ENCODE data around the gene NUP155.
"Not testable (repeated sequence)": the region's sequence is repeated elsewhere in the genome, so short reads cannot be mapped to it uniquely, and the experiment has no call there.

Gene NUP155

GRCh38 chr5:37375091-37375490 is 4.2 kb upstream of the NUP155 start:
- no peak overlapping the region for H3K9ac ChIP-seq (ENCODE audit: insufficient read length)
- H3K4me3 ChIP-seq: no peak overlapping the region
- H3K9me3 ChIP-seq (ENCODE audit: low read depth, low read length): no peaks in the 10 kb centered on the region
- no peak overlapping the region for H3K27ac ChIP-seq
- H3K36me3 ChIP-seq (ENCODE audit: insufficient read depth, low read length): no peaks in the 10 kb centered on the region
- DNase-seq (ENCODE audit: low read depth, low spot score): no peak
- no peak for TF ChIP-seq FOXP2 (optimal IDR thresholded peaks at IDR 0.05; ENCODE audit: control extremely low read depth, extremely low read length, insufficient read depth)
- TF ChIP-seq POLR2AphosphoS5 (IDR thresholded peaks at IDR 0.05; ENCODE audit: borderline replicate concordance, low read depth, low read length): no peak
- no peak for TF ChIP-seq EZH2 (IDR thresholded peaks at IDR 0.05)

DNA sequence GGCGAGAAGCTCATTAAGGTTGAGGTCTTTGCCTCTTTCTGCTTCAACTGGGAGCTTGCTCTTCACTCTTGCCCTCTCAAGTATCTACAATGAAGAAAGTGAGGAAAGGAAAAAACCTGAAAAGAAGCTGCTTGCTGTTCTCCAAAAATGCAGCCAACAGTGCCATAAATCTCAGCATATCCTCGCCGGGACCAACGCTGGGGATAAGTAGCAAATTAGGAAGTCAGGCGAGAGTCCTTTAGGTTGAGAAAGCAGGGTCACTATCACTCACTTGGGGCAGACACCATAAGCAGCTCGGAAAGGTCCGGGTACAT is 399 bp downstream of the NUP155 start:
- Histone ChIP-seq H3K9ac (ENCODE audit: insufficient read length) (peak overlapping the region; percentile 99), H3K27ac (peak overlapping the region; percentile 85), H3K9me3 (ENCODE audit: low read depth, low read length) (no peaks in the 10 kb centered on the region), H3K36me3 (ENCODE audit: insufficient read depth, low read length) (peaks cover 24% of the 10 kb centered on the region), H3K4me3 (peak overlapping the region; percentile 99)
- TF ChIP-seq FOXP2 (optimal IDR thresholded peaks at IDR 0.05; ENCODE audit: control extremely low read depth, extremely low read length, insufficient read depth) (no peak), POLR2AphosphoS5 (IDR thresholded peaks at IDR 0.05; ENCODE audit: borderline replicate concordance, low read depth, low read length) (no peak), EZH2 (IDR thresholded peaks at IDR 0.05) (no peak)
- DNase-seq (ENCODE audit: low read depth, low spot score): no peak

- no peaks in the 10 kb centered on the region for H3K9me3 ChIP-seq (ENCODE audit: low read depth, low read length)
- DNase-seq (ENCODE audit: low read depth, low spot score): no peak
- peaks cover 70% of the 10 kb centered on the region for H3K36me3 ChIP-seq (ENCODE audit: insufficient read depth, low read length)
Observed at GRCh38 chr5:37355161-37355560, 15.7 kb downstream of the NUP155 start.

DNA sequence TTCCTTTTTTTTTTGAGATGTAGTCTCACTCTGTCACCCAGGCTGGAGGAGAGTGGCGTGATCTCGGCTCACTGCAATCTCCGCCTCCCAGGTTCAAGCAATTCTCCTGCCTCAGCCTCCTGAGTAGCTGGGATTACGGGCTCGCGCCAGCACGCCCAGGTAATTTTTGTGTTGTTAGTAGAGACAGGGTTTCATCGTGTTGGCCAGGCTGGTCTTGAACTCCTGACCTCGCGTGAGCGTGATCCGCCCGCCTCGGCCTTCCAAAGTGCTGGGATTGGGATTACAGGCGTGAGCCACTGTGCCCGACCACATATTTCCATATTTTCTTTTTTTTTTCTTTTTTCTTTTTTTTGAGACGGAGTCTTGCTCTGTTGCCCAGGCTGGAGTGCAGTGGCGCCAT is 28.2 kb downstream of the NUP155 start:
- peaks cover 75% of the 10 kb centered on the region for H3K36me3 ChIP-seq (ENCODE audit: insufficient read depth, low read length)

More at GRCh38 chr5:37355161-37355560, 15.7 kb downstream of the NUP155 start:
- Histone ChIP-seq H3K9ac (ENCODE audit: insufficient read length) (no peak overlapping the region), H3K27ac (no peak overlapping the region), H3K4me3 (no peak overlapping the region)
- no peak for TF ChIP-seq POLR2AphosphoS5 (IDR thresholded peaks at IDR 0.05; ENCODE audit: borderline replicate concordance, low read depth, low read length)
- no peak for TF ChIP-seq FOXP2 (optimal IDR thresholded peaks at IDR 0.05; ENCODE audit: control extremely low read depth, extremely low read length, insufficient read depth)
- TF ChIP-seq EZH2 (IDR thresholded peaks at IDR 0.05): no peak

DNA sequence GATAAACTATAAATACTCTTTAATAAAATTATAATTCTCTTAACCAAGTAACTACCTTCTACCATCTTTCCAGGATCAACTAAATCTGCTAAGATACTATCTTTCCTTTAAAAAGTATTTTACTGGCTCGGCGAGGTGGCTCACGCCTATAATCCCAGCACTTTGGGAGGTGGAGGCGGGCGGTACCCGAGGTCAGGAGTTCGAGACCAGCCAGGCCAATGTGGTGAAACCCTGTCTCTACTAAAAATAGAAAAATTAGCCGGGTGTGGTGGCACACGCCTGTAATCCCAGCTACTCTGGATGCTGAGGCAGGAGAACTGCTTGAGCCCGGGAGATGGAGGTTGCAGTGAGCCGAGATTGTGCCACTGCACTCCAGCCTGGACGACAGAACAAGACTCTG is 36.2 kb downstream of the NUP155 start:
- H3K9me3 ChIP-seq (ENCODE audit: low read depth, low read length); H3K27ac ChIP-seq; H3K4me3 ChIP-seq; DNase-seq (ENCODE audit: low read depth, low spot score); H3K9ac ChIP-seq (ENCODE audit: insufficient read length): not testable (repeated sequence)
- peaks cover 75% of the 10 kb centered on the region for H3K36me3 ChIP-seq (ENCODE audit: insufficient read depth, low read length)

More for the DNA sequence above, 28.2 kb downstream of the NUP155 start:
- H3K9me3 ChIP-seq (ENCODE audit: low read depth, low read length); H3K4me3 ChIP-seq; H3K27ac ChIP-seq; H3K9ac ChIP-seq (ENCODE audit: insufficient read length); DNase-seq (ENCODE audit: low read depth, low spot score): not testable (repeated sequence)

DNA sequence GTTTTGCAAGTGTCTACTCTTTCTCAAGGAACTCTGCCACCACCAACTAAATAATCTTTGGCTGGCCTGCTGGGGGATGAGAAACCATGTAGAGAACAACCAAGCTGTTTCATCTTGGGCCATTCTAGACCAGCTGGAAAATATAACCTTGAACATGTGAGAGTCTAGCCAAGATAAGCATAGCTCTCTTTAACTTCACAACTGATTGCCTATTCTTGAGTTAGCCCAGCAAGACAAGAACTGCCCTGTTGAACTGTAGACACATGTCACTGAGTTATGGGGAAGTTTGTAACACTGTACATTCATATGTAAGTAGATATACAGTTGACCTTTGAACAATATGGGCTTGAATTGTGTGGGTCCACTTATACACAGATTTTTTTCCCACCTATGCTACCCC is 44.4 kb downstream of the NUP155 start:
- H3K36me3 ChIP-seq (ENCODE audit: insufficient read depth, low read length): peaks cover 90% of the 10 kb centered on the region
- no peak for DNase-seq (ENCODE audit: low read depth, low spot score)
- no peak overlapping the region for H3K9ac ChIP-seq (ENCODE audit: insufficient read length)

DNA sequence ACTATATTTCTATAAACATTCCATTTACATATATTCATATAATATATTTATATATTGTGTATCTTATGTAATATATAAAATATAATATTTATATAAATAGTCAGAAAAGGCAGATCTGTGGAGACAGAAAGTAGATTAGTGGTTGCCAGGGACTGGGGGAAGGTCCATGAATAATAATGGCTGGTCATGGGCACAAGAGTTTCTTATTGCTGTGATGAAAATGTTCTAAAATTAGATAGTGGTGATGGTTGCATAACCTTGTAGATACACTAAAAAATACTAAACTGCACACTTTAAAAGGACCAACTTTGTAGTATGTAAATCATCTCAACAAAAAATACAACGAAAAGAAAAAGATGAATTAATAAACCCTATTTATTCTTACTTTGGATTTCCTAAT is 47.3 kb downstream of the NUP155 start:
- no peak overlapping the region for H3K4me3 ChIP-seq
- H3K36me3 ChIP-seq (ENCODE audit: insufficient read depth, low read length): peaks cover 94% of the 10 kb centered on the region
- no peak for DNase-seq (ENCODE audit: low read depth, low spot score)
- H3K27ac ChIP-seq: no peak overlapping the region
- H3K9ac ChIP-seq (ENCODE audit: insufficient read length): no peak overlapping the region
- TF ChIP-seq EZH2 (IDR thresholded peaks at IDR 0.05) (no peak), FOXP2 (optimal IDR thresholded peaks at IDR 0.05; ENCODE audit: control extremely low read depth, extremely low read length, insufficient read depth) (no peak), POLR2AphosphoS5 (IDR thresholded peaks at IDR 0.05; ENCODE audit: borderline replicate concordance, low read depth, low read length) (no peak)
- no peaks in the 10 kb centered on the region for H3K9me3 ChIP-seq (ENCODE audit: low read depth, low read length)

More for the DNA sequence above, 44.4 kb downstream of the NUP155 start:
- TF ChIP-seq EZH2 (IDR thresholded peaks at IDR 0.05) (no peak), POLR2AphosphoS5 (IDR thresholded peaks at IDR 0.05; ENCODE audit: borderline replicate concordance, low read depth, low read length) (no peak), FOXP2 (optimal IDR thresholded peaks at IDR 0.05; ENCODE audit: control extremely low read depth, extremely low read length, insufficient read depth) (no peak)
- Histone ChIP-seq H3K27ac (no peak overlapping the region), H3K4me3 (no peak overlapping the region), H3K9me3 (ENCODE audit: low read depth, low read length) (no peaks in the 10 kb centered on the region)

GRCh38 chr5:37319037-37319782 is 51.7 kb downstream of the NUP155 start:
- peaks cover 91% of the 10 kb centered on the region for H3K36me3 ChIP-seq (ENCODE audit: insufficient read depth, low read length)
- H3K27ac ChIP-seq: no peak overlapping the region
- H3K9me3 ChIP-seq (ENCODE audit: low read depth, low read length): no peaks in the 10 kb centered on the region
- no peak for TF ChIP-seq EZH2 (IDR thresholded peaks at IDR 0.05)
- no peak for TF ChIP-seq FOXP2 (optimal IDR thresholded peaks at IDR 0.05; ENCODE audit: control extremely low read depth, extremely low read length, insufficient read depth)
- TF ChIP-seq POLR2AphosphoS5 (IDR thresholded peaks at IDR 0.05; ENCODE audit: borderline replicate concordance, low read depth, low read length): no peak
- H3K4me3 ChIP-seq: no peak overlapping the region
- no peak overlapping the region for H3K9ac ChIP-seq (ENCODE audit: insufficient read length)
- no peak for DNase-seq (ENCODE audit: low read depth, low spot score)

- H3K36me3 ChIP-seq (ENCODE audit: insufficient read depth, low read length): peaks cover 95% of the 10 kb centered on the region
- no peaks in the 10 kb centered on the region for H3K9me3 ChIP-seq (ENCODE audit: low read depth, low read length)
- DNase-seq (ENCODE audit: low read depth, low spot score): no peak
- no peak overlapping the region for H3K4me3 ChIP-seq
- H3K27ac ChIP-seq: no peak overlapping the region
- TF ChIP-seq POLR2AphosphoS5 (IDR thresholded peaks at IDR 0.05; ENCODE audit: borderline replicate concordance, low read depth, low read length) (no peak), EZH2 (IDR thresholded peaks at IDR 0.05) (no peak), FOXP2 (optimal IDR thresholded peaks at IDR 0.05; ENCODE audit: control extremely low read depth, extremely low read length, insufficient read depth) (no peak)
- no peak overlapping the region for H3K9ac ChIP-seq (ENCODE audit: insufficient read length)
Observed at GRCh38 chr5:37316027-37316426, 54.9 kb downstream of the NUP155 start.

Data from SK-N-MC (cell line).